Measurements from ENCODE around the gene FANCD2.

DNA sequence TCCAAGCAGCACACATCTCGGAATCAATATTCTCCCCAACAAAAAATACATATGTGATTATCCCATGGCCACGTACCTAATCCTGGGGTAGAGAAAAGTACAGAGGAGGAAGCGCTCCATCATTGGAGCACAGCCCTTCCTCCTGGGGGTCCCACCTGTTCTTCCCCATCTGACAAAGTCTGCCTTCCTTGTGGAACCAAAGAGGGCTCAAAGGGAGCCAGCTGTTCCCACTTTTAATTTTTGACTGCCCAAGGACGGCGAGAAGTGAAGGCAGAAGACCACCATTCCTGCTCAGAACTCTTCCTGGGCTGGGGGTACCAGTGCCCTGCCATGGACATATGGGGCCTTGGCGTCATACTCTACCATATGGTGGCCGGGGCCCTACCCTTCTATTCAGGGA, 14.1 kb upstream of the FANCD2 start:
- TF ChIP-seq, protein P1, sequence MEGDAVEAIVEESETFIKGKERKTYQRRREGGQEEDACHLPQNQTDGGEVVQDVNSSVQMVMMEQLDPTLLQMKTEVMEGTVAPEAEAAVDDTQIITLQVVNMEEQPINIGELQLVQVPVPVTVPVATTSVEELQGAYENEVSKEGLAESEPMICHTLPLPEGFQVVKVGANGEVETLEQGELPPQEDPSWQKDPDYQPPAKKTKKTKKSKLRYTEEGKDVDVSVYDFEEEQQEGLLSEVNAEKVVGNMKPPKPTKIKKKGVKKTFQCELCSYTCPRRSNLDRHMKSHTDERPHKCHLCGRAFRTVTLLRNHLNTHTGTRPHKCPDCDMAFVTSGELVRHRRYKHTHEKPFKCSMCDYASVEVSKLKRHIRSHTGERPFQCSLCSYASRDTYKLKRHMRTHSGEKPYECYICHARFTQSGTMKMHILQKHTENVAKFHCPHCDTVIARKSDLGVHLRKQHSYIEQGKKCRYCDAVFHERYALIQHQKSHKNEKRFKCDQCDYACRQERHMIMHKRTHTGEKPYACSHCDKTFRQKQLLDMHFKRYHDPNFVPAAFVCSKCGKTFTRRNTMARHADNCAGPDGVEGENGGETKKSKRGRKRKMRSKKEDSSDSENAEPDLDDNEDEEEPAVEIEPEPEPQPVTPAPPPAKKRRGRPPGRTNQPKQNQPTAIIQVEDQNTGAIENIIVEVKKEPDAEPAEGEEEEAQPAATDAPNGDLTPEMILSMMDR (IDR thresholded peaks at IDR 0.05; ENCODE audit: low read depth, low read length, missing input control): no peak
- TF ChIP-seq YY1 (IDR thresholded peaks at IDR 0.05) (no peak), FOXA1 (IDR thresholded peaks at IDR 0.05) (no peak)
